ENCODE measurements around the gene SYNJ2. TPM values are rescaled to one million over a fixed set of nuclear protein-coding genes. Genes with fewer than 3 reads are reported as not detected.

SYNJ2 gene
- total and polyA plus RNA-seq, 2 experiments from 2014 or later = 2.8 to 5.6 TPM

- H3K79me2 ChIP-seq (replicated peaks; ENCODE audit: insufficient read depth) = no peaks in the 10 kb centered on the region
- Mint-ChIP-seq H3K9me3 (no peaks in the 10 kb centered on the region), H3K36me3 (ENCODE audit: low read depth) (peaks cover 17% of the 10 kb centered on the region), H3K4me3 (no peak overlapping the region), H3K27ac (peak overlapping the region; percentile 92), H3K27me3 (ENCODE audit: insufficient read depth, low read depth, poor library complexity) (peaks cover 5% of the 10 kb centered on the region), H3K4me1 (peaks cover 24% of the 10 kb centered on the region)
- no peaks in the 10 kb centered on the region for H3F3A ChIP-seq (replicated peaks; ENCODE audit: low read depth)
- no peaks in the 10 kb centered on the region for H4K20me1 ChIP-seq (replicated peaks; ENCODE audit: insufficient read depth)
- no peak overlapping the region for H3K27ac ChIP-seq (ENCODE audit: low read depth)
- no peaks in the 10 kb centered on the region for H3K27me3 ChIP-seq (ENCODE audit: insufficient read depth)
- H3K36me3 ChIP-seq (ENCODE audit: insufficient read depth) = no peaks in the 10 kb centered on the region
- DNase-seq (ENCODE audit: low spot score) (no peak), ATAC-seq (no peak)
- H3K4me1 ChIP-seq (ENCODE audit: insufficient read depth) = no peaks in the 10 kb centered on the region
- no peak for TF ChIP-seq NANOG (IDR thresholded peaks at IDR 0.05; ENCODE audit: borderline replicate concordance)
- no peak overlapping the region for H3K4me2 ChIP-seq
- H3K9me2 ChIP-seq (ENCODE audit: insufficient read depth) = no peaks in the 10 kb centered on the region
- H2AFZ ChIP-seq = no peak overlapping the region
- no peak overlapping the region for H3K4me3 ChIP-seq
Measured at GRCh38 chr6:158040051-158040803, 58.6 kb downstream of the SYNJ2 start.

DNA sequence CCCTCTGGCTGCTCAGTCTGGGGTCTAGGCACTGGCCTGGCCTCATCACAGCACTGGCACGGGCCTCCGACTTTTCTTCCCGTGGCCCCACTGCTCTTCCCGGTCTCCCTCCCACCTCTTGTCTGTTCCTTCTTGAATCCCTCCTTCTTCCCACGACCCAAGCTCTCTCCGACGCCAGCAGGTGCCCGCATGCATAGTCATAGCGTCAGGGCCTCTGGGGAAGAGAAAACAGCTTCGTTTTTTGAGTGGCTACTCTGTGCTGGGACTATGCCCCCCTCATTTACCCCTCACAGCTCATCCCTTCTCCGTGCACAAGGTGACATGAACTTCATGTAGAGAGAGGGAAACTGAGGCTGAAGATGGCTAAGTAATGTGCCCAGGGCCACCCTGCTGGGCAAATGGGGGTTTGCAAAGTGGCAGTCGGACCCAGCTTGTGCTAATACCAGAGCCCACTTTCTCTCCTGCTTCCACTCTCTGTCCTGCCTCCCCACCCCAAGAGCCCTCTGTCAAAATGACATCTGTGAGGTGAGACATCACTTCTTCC is 59.2 kb downstream of the SYNJ2 start:
- Mint-ChIP-seq H3K36me3 (ENCODE audit: low read depth) (peaks cover 21% of the 10 kb centered on the region), H3K9me3 (no peaks in the 10 kb centered on the region), H3K27ac (peak overlapping the region; percentile 60), H3K27me3 (ENCODE audit: insufficient read depth, low read depth, poor library complexity) (peaks cover 7% of the 10 kb centered on the region), H3K4me3 (no peak overlapping the region), H3K4me1 (peaks cover 24% of the 10 kb centered on the region)
- Histone ChIP-seq H3K4me1 (ENCODE audit: insufficient read depth) (no peaks in the 10 kb centered on the region), H3K9me2 (ENCODE audit: insufficient read depth) (no peaks in the 10 kb centered on the region), H3K27me3 (ENCODE audit: insufficient read depth) (no peaks in the 10 kb centered on the region), H3K4me2 (no peak overlapping the region), H3K27ac (ENCODE audit: low read depth) (no peak overlapping the region), H2AFZ (no peak overlapping the region), H4K20me1 (replicated peaks; ENCODE audit: insufficient read depth) (no peaks in the 10 kb centered on the region), H3F3A (replicated peaks; ENCODE audit: low read depth) (no peaks in the 10 kb centered on the region), H3K4me3 (no peak overlapping the region), H3K79me2 (replicated peaks; ENCODE audit: insufficient read depth) (no peaks in the 10 kb centered on the region), H3K36me3 (ENCODE audit: insufficient read depth) (no peaks in the 10 kb centered on the region)
- DNase-seq (ENCODE audit: low spot score) = no peak
- no peak for ATAC-seq
- TF ChIP-seq POLR2AphosphoS5 (IDR thresholded peaks at IDR 0.05; ENCODE audit: low read depth) (no peak), EZH2 (IDR thresholded peaks at IDR 0.05; ENCODE audit: low read depth, unreplicated experiment) (no peak), JUNB (IDR thresholded peaks at IDR 0.05; ENCODE audit: unreplicated experiment) (no peak)

DNA sequence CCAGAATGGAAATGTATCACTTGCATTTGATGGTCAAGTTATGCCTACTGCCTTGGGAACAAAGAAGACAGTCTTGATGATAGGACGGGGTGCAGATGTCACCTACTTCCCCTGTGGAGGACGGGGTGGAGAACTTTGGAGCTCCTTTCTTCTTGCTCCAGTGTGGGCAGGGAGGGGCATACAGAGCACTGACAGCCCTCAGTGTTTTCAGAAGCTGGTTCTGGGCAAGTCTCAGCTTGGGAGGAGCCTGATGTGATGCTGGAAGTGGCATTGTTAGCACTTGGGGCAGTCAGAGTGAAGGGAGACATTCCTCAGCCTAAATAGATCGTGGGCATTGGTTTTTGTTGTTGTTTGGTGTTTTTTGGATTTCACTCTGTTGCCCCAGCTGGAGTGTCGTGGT is 59.7 kb downstream of the SYNJ2 start:
- peak overlapping the region; percentile 60; the same call in 1 of the 2 replicates for H3K27ac Mint-ChIP-seq
- peaks cover 10% of the 10 kb centered on the region for H3K27me3 Mint-ChIP-seq (ENCODE audit: insufficient read depth, low read depth, poor library complexity)
- no peak for TF ChIP-seq NANOG (IDR thresholded peaks at IDR 0.05; ENCODE audit: borderline replicate concordance)
- no peak for TF ChIP-seq POLR2AphosphoS5 (IDR thresholded peaks at IDR 0.05; ENCODE audit: low read depth)
- TF ChIP-seq ZNF462 (CRISPR knock-in tag; IDR thresholded peaks at IDR 0.05) = no peak
- no peak for TF ChIP-seq JUNB (IDR thresholded peaks at IDR 0.05; ENCODE audit: unreplicated experiment)
- no peak for TF ChIP-seq ZNF114 (CRISPR knock-in tag; IDR thresholded peaks at IDR 0.05)
- no peak for TF ChIP-seq ZNF331 (CRISPR knock-in tag; IDR thresholded peaks at IDR 0.05; ENCODE audit: low read depth)
- TF ChIP-seq, protein P1, sequence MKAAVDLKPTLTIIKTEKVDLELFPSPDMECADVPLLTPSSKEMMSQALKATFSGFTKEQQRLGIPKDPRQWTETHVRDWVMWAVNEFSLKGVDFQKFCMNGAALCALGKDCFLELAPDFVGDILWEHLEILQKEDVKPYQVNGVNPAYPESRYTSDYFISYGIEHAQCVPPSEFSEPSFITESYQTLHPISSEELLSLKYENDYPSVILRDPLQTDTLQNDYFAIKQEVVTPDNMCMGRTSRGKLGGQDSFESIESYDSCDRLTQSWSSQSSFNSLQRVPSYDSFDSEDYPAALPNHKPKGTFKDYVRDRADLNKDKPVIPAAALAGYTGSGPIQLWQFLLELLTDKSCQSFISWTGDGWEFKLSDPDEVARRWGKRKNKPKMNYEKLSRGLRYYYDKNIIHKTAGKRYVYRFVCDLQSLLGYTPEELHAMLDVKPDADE (IDR thresholded peaks at IDR 0.05) = no peak
- TF ChIP-seq CREB1 (CRISPR knock-in tag; IDR thresholded peaks at IDR 0.05; ENCODE audit: low read depth) = no peak

More for the DNA sequence above, 59.7 kb downstream of the SYNJ2 start:
- Histone ChIP-seq H3K4me1 (ENCODE audit: insufficient read depth) (no peaks in the 10 kb centered on the region), H2AFZ (no peak overlapping the region), H3K27ac (ENCODE audit: low read depth) (no peak overlapping the region), H3K79me2 (replicated peaks; ENCODE audit: insufficient read depth) (no peaks in the 10 kb centered on the region), H3K27me3 (ENCODE audit: insufficient read depth) (no peaks in the 10 kb centered on the region), H3K4me2 (no peak overlapping the region), H4K20me1 (replicated peaks; ENCODE audit: insufficient read depth) (no peaks in the 10 kb centered on the region), H3K9me2 (ENCODE audit: insufficient read depth) (no peaks in the 10 kb centered on the region), H3K4me3 (no peak overlapping the region), H3K36me3 (ENCODE audit: insufficient read depth) (no peaks in the 10 kb centered on the region), H3F3A (replicated peaks; ENCODE audit: low read depth) (no peaks in the 10 kb centered on the region)
- Mint-ChIP-seq H3K36me3 (ENCODE audit: low read depth) (peaks cover 16% of the 10 kb centered on the region), H3K4me1 (peaks cover 24% of the 10 kb centered on the region), H3K9me3 (no peaks in the 10 kb centered on the region), H3K4me3 (no peak overlapping the region)
- ATAC-seq (no peak), DNase-seq (ENCODE audit: low spot score) (no peak)

Measured in GM23338 (cell line).